B cell (primary cell): ENCODE data around the gene DAAM2. TPM values are rescaled to one million over a fixed set of nuclear protein-coding genes. Genes with fewer than 3 reads are reported as not detected.

Experiments
- ATAC-seq: fragments of 200-7000 bp; cut with Tn5 transposase; one replicate; pipeline ENCODE4 v1.10.0; 2021; ENCODE audit warnings: low read depth, mild to moderate bottlenecking, moderate number of reproducible peaks, moderate library complexity
- CTCF ChIA-PET: fragments of 350-600 bp; sonication (Branson Sonifier 250); formaldehyde crosslinking; loops from one replicate; lab custom pipeline; 2021; ENCODE audit warnings: antibody characterized with exemption, inconsistent platforms; lab: Charles Lee
- POLR2A ChIA-PET: fragments of 350-600 bp; sonication (Branson Sonifier 250); formaldehyde crosslinking; loops from one replicate; lab custom pipeline; 2021; ENCODE audit warnings: antibody characterized with exemption; lab: Charles Lee
- DNase-seq: peaks from one replicate; pipeline ENCODE4 v3.0.0; 2013
- H2AFZ ChIP-seq: 2 replicates; pipeline ENCODE4 v1.6.1; 2012; ENCODE audit warnings: mild to moderate bottlenecking, low read depth, low read length; ENCODE audit not compliant: insufficient read depth, poor library complexity, severe bottlenecking
- H3K27ac ChIP-seq, 2 donors: 1 replicate in 1 of 2; 2 replicates in 1 of 2; pipeline ENCODE4 v1.5.1; 2012 to 2013; ENCODE audit warnings: low read length in 2 of 2, mild to moderate bottlenecking in 2 of 2, moderate library complexity in 1 of 2
- H3K27me3 ChIP-seq, 4 experiments: fragments of 200-600 bp in 1 of 4; sonication (generic) in 1 of 4; replicated peaks in 1 of 4; 1 replicate in 2 of 4; 2 replicates in 2 of 4; pipeline versions ENCODE4 v1.6.1 to v1.7.0; 2013 to 2016; ENCODE audit warnings: low read length in 3 of 4, mild to moderate bottlenecking in 2 of 4, mixed read lengths in 1 of 4, moderate library complexity in 1 of 4; ENCODE audit not compliant: insufficient read depth in 4 of 4, control insufficient read depth in 3 of 4; ENCODE audit errors: control extremely low read depth in 1 of 4
- H3K36me3 ChIP-seq, 2 experiments: replicated peaks in 1 of 2; 1 replicate in 1 of 2; 2 replicates in 1 of 2; pipeline versions ENCODE4 v1.6.1 to v1.7.1; 2013; ENCODE audit warnings: low read length in 1 of 2; ENCODE audit not compliant: insufficient read depth in 2 of 2, control insufficient read depth in 1 of 2; ENCODE audit errors: control extremely low read depth in 1 of 2, extremely low read depth in 1 of 2
- H3K4me1 ChIP-seq, 2 donors: fragments of 200-600 bp in 1 of 2; sonication (generic) in 1 of 2; 1 replicate in 1 of 2; 2 replicates in 1 of 2; pipeline versions ENCODE4 v1.5.1 to v1.6.1; 2013 to 2017; ENCODE audit warnings: low read length in 2 of 2; ENCODE audit not compliant: control insufficient read depth in 2 of 2, insufficient read depth in 2 of 2
- H3K4me2 ChIP-seq: replicated peaks from 2 replicates; pipeline ENCODE3; 2012; ENCODE audit warnings: mild to moderate bottlenecking, low read depth, low read length; ENCODE audit not compliant: poor library complexity, severe bottlenecking
- H3K4me3 ChIP-seq, 5 experiments: fragments of 200-600 bp in 1 of 5; sonication (generic) in 1 of 5; 1 replicate in 3 of 5; 2 replicates in 2 of 5; pipeline versions ENCODE4 v1.5.1 to v1.7.0; 2011 to 2016; ENCODE audit warnings: low read length in 4 of 5, mild to moderate bottlenecking in 4 of 5, low read depth in 2 of 5, control low read depth in 1 of 5, moderate library complexity in 1 of 5; ENCODE audit not compliant: insufficient read depth in 1 of 5; ENCODE audit errors: control extremely low read depth in 1 of 5, extremely low read depth in 1 of 5
- H3K79me2 ChIP-seq: fragments of 200-600 bp; sonication (generic); one replicate; pipeline ENCODE4 v1.6.0; 2016; ENCODE audit warnings: low read length; ENCODE audit not compliant: control insufficient read depth, insufficient read depth
- H3K9ac ChIP-seq: fragments of 200-600 bp; sonication (generic); 2 replicates; pipeline ENCODE4 v1.6.1; 2017; ENCODE audit warnings: mild to moderate bottlenecking, low read length, moderate library complexity
- H3K9me3 ChIP-seq, 3 donors: one replicate each; pipeline versions ENCODE4 v1.6.1 to v1.7.1; 2013; ENCODE audit warnings: low read length in 2 of 3; ENCODE audit not compliant: control insufficient read depth in 2 of 3, insufficient read depth in 1 of 3; ENCODE audit errors: control extremely low read depth in 1 of 3
- H4K20me1 ChIP-seq: 2 replicates; pipeline ENCODE4 v1.6.0; 2012; ENCODE audit warnings: mild to moderate bottlenecking, low read length; ENCODE audit not compliant: insufficient read depth, control insufficient read depth, poor library complexity, severe bottlenecking
- H3K27ac Mint-ChIP-seq: one replicate; pipeline ENCODE4 v1.8.0; 2021; ENCODE audit warnings: mixed read lengths
- H3K27me3 Mint-ChIP-seq: one replicate; pipeline ENCODE4 v1.8.0; 2021; ENCODE audit warnings: mixed read lengths
- H3K4me1 Mint-ChIP-seq: one replicate; pipeline ENCODE4 v1.8.0; 2021; ENCODE audit warnings: mixed read lengths
- H3K4me3 Mint-ChIP-seq: one replicate; pipeline ENCODE4 v1.8.0; 2021; ENCODE audit warnings: mixed read lengths
- H3K9me3 Mint-ChIP-seq: one replicate; pipeline ENCODE4 v1.8.0; 2022; ENCODE audit warnings: mixed read lengths; ENCODE audit not compliant: insufficient read depth
- CTCF ChIP-seq: fragments of 200-600 bp; IDR thresholded peaks from one replicate; pipeline ENCODE4 v1.8.0; 2022; ENCODE audit warnings: antibody characterized with exemption, mild to moderate bottlenecking
- EZH2 ChIP-seq: IDR thresholded peaks from 2 replicates; pipeline ENCODE4 v1.6.1; 2012; ENCODE audit warnings: borderline replicate concordance, low read depth, mild to moderate bottlenecking, moderate library complexity, low read length; ENCODE audit not compliant: insufficient read depth, poor library complexity, severe bottlenecking
- WGBS: methylation state at CpG from one replicate; pipeline ENCODE4 v1.1.5; 2013; ENCODE audit warnings: missing lambda C conversion rate; ENCODE audit not compliant: insufficient coverage; 5-methylcytosine and 5-hydroxymethylcytosine counted together
- intact Hi-C: fragments of 100-400 bp; cut with micrococcal nuclease; formaldehyde crosslinking; loops from one replicate; pipeline ENCODE4 v1.10.0; 2022
- polyA plus RNA-seq: library from polyadenylated mRNA; depleted of rRNA; stranded (reverse); fragments of >200 nt; gene quantifications from 2 replicates; pipeline ENCODE4 v1.2.3, GENCODE V29; 2012
- total RNA-seq, 2 donors: library from RNA; stranded (reverse); fragments of 120-200 nt in 1 of 2; gene quantifications; 1 replicate in 1 of 2; 2 replicates in 1 of 2; pipeline versions ENCODE4 v1.2.3 to v1.2.4, GENCODE V29; 2013 to 2022

DAAM2 gene
- total and polyA plus RNA-seq, 2 donors (not counting 1 experiment from before 2014, with no cell fraction given): not detected

- Histone ChIP-seq H3K27ac (no peak overlapping the region), H3K79me2 (no peaks in the 10 kb centered on the region), H3K4me2 (no peak overlapping the region), H3K9me3 (peaks cover 0 to 6% (median 0%) of the 10 kb centered on the region in 3 donors), H3K4me3 (no peak overlapping the region), H3K36me3 (no peaks in the 10 kb centered on the region), H2AFZ (no peak overlapping the region), H3K9ac (no peak overlapping the region), H4K20me1 (no peaks in the 10 kb centered on the region), H3K27me3 (no peaks in the 10 kb centered on the region), H3K4me1 (no peaks in the 10 kb centered on the region)
- H3K4me3 Mint-ChIP-seq: no peak overlapping the region
- no peak for DNase-seq
- peaks cover 7% of the 10 kb centered on the region for H3K27me3 Mint-ChIP-seq
- ATAC-seq: no peak
- no peaks in the 10 kb centered on the region for H3K9me3 Mint-ChIP-seq
- H3K27ac Mint-ChIP-seq: no peak overlapping the region
- 95% methylated on average over 6 of the region's 6 CpGs for WGBS
- ChIA-PET POLR2A (no interaction called here), CTCF (no interaction called here)
- no peaks in the 10 kb centered on the region for H3K4me1 Mint-ChIP-seq
- intact Hi-C loops: no loop called here
- no peak for TF ChIP-seq EZH2
- TF ChIP-seq CTCF: no peak
These were observed 111.5 kb downstream of the DAAM2 start for GRCh38 chr6:39903656-39904055.

GRCh38 chr6:39904946-39905639, 112.9 kb downstream of the DAAM2 start:
- ATAC-seq (no peak), DNase-seq (no peak)
- Histone ChIP-seq H3K4me1 (no peaks in the 10 kb centered on the region), H3K9me3 (peaks cover 0 to 6% (median 0%) of the 10 kb centered on the region in 3 donors), H3K79me2 (no peaks in the 10 kb centered on the region), H3K27me3 (no peaks in the 10 kb centered on the region), H3K4me2 (no peak overlapping the region), H3K4me3 (no peak overlapping the region), H3K27ac (no peak overlapping the region), H2AFZ (no peak overlapping the region), H4K20me1 (no peaks in the 10 kb centered on the region), H3K9ac (no peak overlapping the region), H3K36me3 (no peaks in the 10 kb centered on the region)
- no peaks in the 10 kb centered on the region for H3K4me1 Mint-ChIP-seq
- intact Hi-C loops: no loop called here
- H3K27ac Mint-ChIP-seq: no peak overlapping the region
- H3K9me3 Mint-ChIP-seq: no peaks in the 10 kb centered on the region
- no peak overlapping the region for H3K4me3 Mint-ChIP-seq
- TF ChIP-seq EZH2: no peak
- no peak for TF ChIP-seq CTCF
- WGBS: 18% methylated on average over 1 of the region's 4 CpGs
- CTCF ChIA-PET: interaction anchor here (0.7 kb wide), 1 partner anchor 14 kb away, joined by 3 read pairs; no protein-coding TSS in a partner anchor
- POLR2A ChIA-PET: no interaction called here
- H3K27me3 Mint-ChIP-seq: peaks cover 4% of the 10 kb centered on the region
